Osteoblast (primary cell): ENCODE results near the gene EXOSC1. TPM values are rescaled to one million over a fixed set of nuclear protein-coding genes. Genes with fewer than 3 reads are reported as not detected.
A peak's percentile ranks its signal among the peaks of the same experiment; 100 is the strongest.

Experiments
- DNase-seq: peaks from one replicate; pipeline ENCODE4 v3.0.0; 2011; ENCODE audit warnings: low spot score, mixed read lengths; ENCODE audit not compliant: insufficient read length; ENCODE audit errors: missing footprints
- H2AFZ ChIP-seq: 2 replicates; pipeline ENCODE4 v1.6.0; 2011; ENCODE audit warnings: mild to moderate bottlenecking, low read length
- H3K27ac ChIP-seq: 2 replicates; pipeline ENCODE4 v1.5.1; 2011; ENCODE audit warnings: mild to moderate bottlenecking, low read depth, low read length, moderate library complexity
- H3K27me3 ChIP-seq: 2 replicates; pipeline ENCODE4 v1.6.0; 2012; ENCODE audit warnings: mild to moderate bottlenecking, control low read depth, inconsistent platforms, low read length, moderate library complexity; ENCODE audit not compliant: insufficient read depth
- H3K36me3 ChIP-seq: 2 replicates; pipeline ENCODE4 v1.5.1; 2011; ENCODE audit warnings: mild to moderate bottlenecking, low read length, control low read depth, moderate library complexity; ENCODE audit not compliant: insufficient read depth
- H3K4me1 ChIP-seq: 2 replicates; pipeline ENCODE4 v1.5.1; 2011; ENCODE audit warnings: mild to moderate bottlenecking, low read length, control low read depth, moderate library complexity; ENCODE audit not compliant: insufficient read depth
- H3K4me2 ChIP-seq: 2 replicates; pipeline ENCODE4 v1.6.0; 2011; ENCODE audit warnings: mild to moderate bottlenecking, low read length; ENCODE audit not compliant: insufficient read depth
- H3K4me3 ChIP-seq: fragments of 200-600 bp; sonication (generic); 3 replicates; pipeline ENCODE4 v1.5.1; 2012; ENCODE audit warnings: mild to moderate bottlenecking, low read length, inconsistent platforms; ENCODE audit not compliant: insufficient read depth
- H3K79me2 ChIP-seq: 2 replicates; pipeline ENCODE4 v1.6.0; 2012; ENCODE audit warnings: mild to moderate bottlenecking, low read length, control low read depth, inconsistent platforms; ENCODE audit not compliant: insufficient read depth
- H3K9me3 ChIP-seq: 2 replicates; pipeline ENCODE4 v1.5.1; 2011; ENCODE audit warnings: low read depth, low read length, control low read depth
- H4K20me1 ChIP-seq: 2 replicates; pipeline ENCODE4 v1.6.0; 2012; ENCODE audit warnings: mild to moderate bottlenecking, low read length, control low read depth; ENCODE audit not compliant: insufficient read depth
- total RNA-seq: library from RNA; depleted of rRNA; stranded (reverse); fragments of >200 nt; gene quantifications from 2 replicates; pipeline ENCODE4 v1.2.3, GENCODE V29; 2012
- TF ChIP-seq, protein P1 (sequence below): IDR thresholded peaks from 2 replicates; pipeline ENCODE4 v1.5.1; 2011; ENCODE audit warnings: mild to moderate bottlenecking, low read depth, low read length, moderate library complexity; ENCODE audit errors: extremely low read depth

The EXOSC1 gene
- total RNA-seq, 1 donor, result 40.2 TPM

DNA sequence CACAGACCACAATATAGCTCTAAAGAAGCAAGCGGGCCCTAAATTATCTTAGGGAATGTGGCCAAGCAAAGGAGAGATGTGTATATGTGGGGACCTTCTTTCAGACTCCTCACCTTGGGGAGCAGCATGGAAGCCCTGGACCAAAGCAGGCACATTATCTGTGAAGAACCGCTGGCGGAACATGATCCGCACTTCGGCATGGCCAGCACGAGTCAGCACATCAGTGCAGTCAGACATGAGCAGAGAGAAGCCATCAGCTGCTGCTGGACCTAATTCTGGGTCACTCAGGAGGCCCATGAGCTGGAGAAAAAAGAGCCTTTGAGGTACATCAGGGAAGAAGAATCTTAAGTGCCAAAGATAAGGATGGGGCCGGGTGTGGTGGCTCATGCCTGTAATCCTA, 14.1 kb upstream of the EXOSC1 start:
- Histone ChIP-seq H3K27ac (no peak overlapping the region), H4K20me1 (peaks cover 14% of the 10 kb centered on the region), H3K4me1 (peaks cover 4% of the 10 kb centered on the region), H2AFZ (no peak overlapping the region), H3K4me3 (no peak overlapping the region), H3K79me2 (peaks cover 25% of the 10 kb centered on the region), H3K4me2 (no peak overlapping the region), H3K27me3 (no peaks in the 10 kb centered on the region), H3K9me3 (no peaks in the 10 kb centered on the region), H3K36me3 (peaks cover 90% of the 10 kb centered on the region)
- no peak for DNase-seq
- TF ChIP-seq, protein P1, sequence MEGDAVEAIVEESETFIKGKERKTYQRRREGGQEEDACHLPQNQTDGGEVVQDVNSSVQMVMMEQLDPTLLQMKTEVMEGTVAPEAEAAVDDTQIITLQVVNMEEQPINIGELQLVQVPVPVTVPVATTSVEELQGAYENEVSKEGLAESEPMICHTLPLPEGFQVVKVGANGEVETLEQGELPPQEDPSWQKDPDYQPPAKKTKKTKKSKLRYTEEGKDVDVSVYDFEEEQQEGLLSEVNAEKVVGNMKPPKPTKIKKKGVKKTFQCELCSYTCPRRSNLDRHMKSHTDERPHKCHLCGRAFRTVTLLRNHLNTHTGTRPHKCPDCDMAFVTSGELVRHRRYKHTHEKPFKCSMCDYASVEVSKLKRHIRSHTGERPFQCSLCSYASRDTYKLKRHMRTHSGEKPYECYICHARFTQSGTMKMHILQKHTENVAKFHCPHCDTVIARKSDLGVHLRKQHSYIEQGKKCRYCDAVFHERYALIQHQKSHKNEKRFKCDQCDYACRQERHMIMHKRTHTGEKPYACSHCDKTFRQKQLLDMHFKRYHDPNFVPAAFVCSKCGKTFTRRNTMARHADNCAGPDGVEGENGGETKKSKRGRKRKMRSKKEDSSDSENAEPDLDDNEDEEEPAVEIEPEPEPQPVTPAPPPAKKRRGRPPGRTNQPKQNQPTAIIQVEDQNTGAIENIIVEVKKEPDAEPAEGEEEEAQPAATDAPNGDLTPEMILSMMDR, result no peak

GRCh38 chr10:97459111-97459510, 13.3 kb upstream of the EXOSC1 start:
- Histone ChIP-seq H4K20me1 (peaks cover 14% of the 10 kb centered on the region), H3K27ac (no peak overlapping the region), H3K4me3 (no peak overlapping the region), H3K27me3 (no peaks in the 10 kb centered on the region), H3K79me2 (peaks cover 29% of the 10 kb centered on the region), H3K4me2 (no peak overlapping the region), H3K36me3 (peaks cover 90% of the 10 kb centered on the region), H3K9me3 (no peaks in the 10 kb centered on the region), H3K4me1 (peaks cover 4% of the 10 kb centered on the region), H2AFZ (no peak overlapping the region)
- TF ChIP-seq, protein P1, result no peak
- no peak for DNase-seq

DNA sequence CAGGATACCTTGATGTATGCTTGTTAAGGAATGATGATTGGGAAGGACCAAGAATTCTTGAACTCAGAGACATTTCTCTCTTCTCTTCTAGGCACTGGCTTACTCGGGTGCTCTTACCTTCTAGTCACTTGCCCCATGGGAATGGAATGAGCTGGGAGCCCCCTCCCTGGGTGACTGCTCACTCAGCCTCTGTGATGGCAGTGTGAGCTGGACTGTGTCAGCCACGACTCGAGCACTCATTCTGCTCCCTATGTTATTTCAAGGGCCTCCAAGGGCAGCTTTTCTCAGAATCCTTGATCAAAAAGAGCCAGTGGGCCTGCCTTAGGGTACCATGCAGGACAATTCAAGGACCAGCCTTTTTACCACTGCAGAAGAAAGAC, 10.9 kb upstream of the EXOSC1 start:
- Histone ChIP-seq H3K27me3 (no peaks in the 10 kb centered on the region), H3K79me2 (peaks cover 50% of the 10 kb centered on the region), H2AFZ (no peak overlapping the region), H3K4me3 (no peak overlapping the region), H3K4me1 (no peaks in the 10 kb centered on the region), H3K27ac (peak overlapping the region; percentile 17), H3K9me3 (no peaks in the 10 kb centered on the region), H3K36me3 (peaks cover 81% of the 10 kb centered on the region), H3K4me2 (no peak overlapping the region), H4K20me1 (peaks cover 26% of the 10 kb centered on the region)
- DNase-seq, result no peak
- TF ChIP-seq, protein P1, result no peak

DNA sequence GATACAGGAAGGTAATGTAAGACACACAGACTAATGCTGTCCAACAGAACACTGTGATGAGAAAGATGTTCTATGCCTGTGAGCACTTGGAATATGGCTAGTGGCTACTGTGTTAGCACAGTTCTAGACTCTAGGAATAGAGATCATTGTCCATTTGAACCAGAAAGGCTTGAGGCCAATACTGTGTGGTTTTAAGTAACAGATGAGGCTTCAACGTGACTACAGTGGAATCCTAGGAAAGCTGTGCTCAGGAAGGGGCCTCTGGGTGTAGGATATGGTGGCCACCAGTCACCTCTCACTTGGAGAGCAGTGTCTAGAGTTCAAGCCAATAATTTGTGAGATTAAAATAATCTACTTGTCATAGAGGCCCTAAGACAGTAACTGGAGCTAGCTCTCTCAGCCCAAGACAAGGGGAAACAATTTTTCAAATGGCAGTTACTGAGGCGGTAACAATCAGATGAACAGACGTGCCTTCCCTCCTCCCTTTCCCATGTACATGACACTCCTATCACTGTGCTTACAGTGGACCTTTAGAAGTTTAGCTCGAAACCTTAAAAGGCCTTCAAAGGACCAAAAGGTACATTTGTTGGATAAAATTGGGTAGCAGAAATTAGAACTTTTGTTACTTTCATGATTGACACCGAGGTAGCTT, 10.4 kb upstream of the EXOSC1 start:
- Histone ChIP-seq H3K27me3 (no peaks in the 10 kb centered on the region), H3K27ac (peak overlapping the region; percentile 17), H3K9me3 (no peaks in the 10 kb centered on the region), H3K79me2 (peaks cover 55% of the 10 kb centered on the region), H3K4me2 (no peak overlapping the region), H3K4me3 (no peak overlapping the region), H2AFZ (no peak overlapping the region), H4K20me1 (peaks cover 32% of the 10 kb centered on the region), H3K36me3 (peaks cover 76% of the 10 kb centered on the region), H3K4me1 (no peaks in the 10 kb centered on the region)
- TF ChIP-seq, protein P1, result no peak
- peak; percentile 73 for DNase-seq
